GM18861 (cell line): ENCODE data around the gene MFSD1.
A peak's percentile ranks its signal among the peaks of the same experiment; 100 is the strongest.

Experiments used
- ATAC-seq: cut with Tn5 transposase; IDR thresholded peaks from one replicate; pipeline ENCODE4 v1.9.1; 2021; ENCODE audit not compliant: unreplicated experiment

Gene MFSD1

DNA sequence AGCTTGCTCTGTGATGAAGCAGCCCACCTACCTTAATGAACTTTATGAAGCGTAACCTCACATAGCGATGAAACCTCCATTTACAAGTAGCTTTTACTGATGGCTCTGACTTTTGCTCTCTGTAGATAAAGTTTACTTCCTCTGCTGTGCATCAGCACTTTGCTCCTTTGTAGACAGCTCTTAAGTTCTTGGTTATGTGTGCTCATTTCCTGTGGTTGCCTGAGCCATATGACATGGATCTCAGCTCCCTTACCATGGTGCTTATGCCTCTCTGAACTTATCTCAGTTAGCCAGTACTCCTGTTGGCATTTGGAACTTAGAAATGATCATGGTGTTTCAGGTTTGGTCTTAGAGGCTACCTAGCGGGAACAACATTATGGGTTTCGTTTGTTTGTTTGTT is 7.8 kb downstream of the MFSD1 start:
- no peak for ATAC-seq

DNA sequence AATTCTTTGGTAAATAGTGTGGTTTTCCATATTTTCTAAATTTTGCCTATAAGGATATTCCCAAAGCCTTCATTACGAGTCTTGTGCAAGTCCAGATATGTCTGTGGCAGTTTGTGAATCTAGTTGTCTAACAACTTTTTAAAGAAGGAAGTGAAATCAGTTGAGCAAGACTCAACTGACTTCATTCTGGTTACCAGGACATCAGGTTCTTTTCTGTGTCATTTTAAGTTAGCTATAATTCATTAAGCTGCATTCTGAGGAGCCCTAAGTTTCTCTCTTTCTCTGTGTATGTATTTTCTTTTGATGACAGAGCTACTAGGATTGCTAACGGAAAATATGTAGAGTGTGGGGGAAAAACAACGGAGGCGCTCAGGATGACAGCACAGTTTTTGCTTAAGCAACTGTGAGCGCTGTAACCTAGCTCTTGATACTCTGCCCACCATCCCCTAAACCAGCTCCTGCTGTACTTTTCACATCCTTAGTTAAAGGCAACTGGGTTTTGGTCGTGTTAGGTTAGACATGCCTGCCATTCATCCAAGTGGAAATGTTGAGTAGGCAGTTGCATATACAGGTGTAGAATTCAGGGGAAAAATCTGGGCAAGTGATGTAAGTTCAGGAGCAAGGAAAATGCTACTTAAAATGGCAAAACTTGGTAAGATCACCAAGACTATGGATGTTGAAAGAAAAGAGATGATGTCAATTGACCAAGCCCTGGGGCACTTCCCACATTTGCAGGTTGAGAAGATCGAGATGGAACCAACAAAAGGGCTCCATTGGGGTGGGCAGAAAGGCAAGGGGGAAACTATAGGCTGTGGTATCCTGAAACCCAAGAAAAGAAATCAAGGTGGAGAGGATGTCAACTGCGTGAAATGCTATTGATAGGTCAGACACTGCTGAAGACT is 9.2 kb downstream of the MFSD1 start:
- ATAC-seq: peak; percentile 57

DNA sequence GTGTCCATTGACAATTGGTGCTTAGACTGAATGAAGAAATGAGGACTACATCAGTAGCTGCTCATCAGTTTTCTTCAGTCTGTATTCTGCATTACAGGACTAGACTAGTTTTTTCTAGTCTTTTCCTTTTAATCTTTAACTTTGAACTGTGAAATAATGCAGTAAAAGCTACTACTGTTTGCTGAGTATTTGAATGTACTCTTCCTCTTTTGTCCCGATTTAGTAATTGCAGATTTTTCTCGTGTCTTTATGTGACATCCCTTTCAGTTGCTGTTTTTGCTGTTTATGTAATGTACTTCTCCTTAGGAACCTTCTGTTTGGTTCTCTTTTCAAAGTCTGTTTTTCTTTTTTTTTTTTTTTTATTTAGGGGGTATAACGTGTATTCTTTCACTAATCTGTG is 17.4 kb downstream of the MFSD1 start:
- ATAC-seq: no peak

- no peak for ATAC-seq
Observed at GRCh38 chr3:158820521-158820920, 18.7 kb downstream of the MFSD1 start.

- no peak for ATAC-seq
Observed at GRCh38 chr3:158821847-158822246, 20.0 kb downstream of the MFSD1 start.

GRCh38 chr3:158823426-158823825 is 21.6 kb downstream of the MFSD1 start:
- ATAC-seq: no peak

DNA sequence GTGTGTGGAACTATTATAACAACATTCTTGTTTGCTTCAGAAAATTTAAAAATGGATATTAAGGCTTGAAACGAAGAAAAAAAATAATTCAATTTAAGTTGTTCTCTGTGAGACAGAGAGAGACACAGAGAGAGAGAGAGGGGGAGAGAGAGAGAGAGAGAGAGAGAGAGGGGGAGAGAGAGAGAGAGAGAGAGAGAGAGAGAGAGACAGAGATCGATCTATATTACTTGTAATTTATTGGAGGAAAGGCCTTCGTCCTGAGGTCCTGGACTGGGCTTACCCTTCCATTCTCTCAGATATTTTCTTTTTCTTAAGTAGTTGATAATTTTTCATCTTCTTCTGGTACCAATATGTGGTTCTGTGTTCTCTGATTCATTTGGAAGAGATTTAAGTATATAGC is 25.9 kb downstream of the MFSD1 start:
- ATAC-seq: no peak

GRCh38 chr3:158830391-158830790 is 28.5 kb downstream of the MFSD1 start:
- no peak for ATAC-seq

DNA sequence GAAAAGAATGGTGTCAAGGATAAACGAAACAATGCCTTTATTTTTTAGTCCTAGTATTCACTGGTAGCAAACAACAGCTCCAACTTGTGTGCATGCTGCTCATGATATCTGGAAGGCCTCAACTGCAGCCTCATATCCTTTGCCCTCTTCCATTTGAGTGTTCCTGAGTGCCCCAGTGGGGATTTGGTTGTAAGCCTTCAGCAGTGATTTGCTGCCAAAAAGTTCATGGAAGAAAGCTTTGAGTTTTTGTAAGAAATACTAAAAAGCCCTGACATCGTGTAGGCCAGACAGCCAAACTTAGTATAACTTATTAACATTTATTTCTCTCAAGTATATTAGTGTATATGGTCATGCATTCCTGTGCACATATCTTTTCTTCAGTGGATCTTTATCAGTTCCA is 30.0 kb downstream of the MFSD1 start:
- no peak for ATAC-seq

GRCh38 chr3:158835631-158836030 is 33.8 kb downstream of the MFSD1 start:
- ATAC-seq: no peak

- ATAC-seq: no peak
Observed at GRCh38 chr3:158836312-158836711, 34.5 kb downstream of the MFSD1 start.

DNA sequence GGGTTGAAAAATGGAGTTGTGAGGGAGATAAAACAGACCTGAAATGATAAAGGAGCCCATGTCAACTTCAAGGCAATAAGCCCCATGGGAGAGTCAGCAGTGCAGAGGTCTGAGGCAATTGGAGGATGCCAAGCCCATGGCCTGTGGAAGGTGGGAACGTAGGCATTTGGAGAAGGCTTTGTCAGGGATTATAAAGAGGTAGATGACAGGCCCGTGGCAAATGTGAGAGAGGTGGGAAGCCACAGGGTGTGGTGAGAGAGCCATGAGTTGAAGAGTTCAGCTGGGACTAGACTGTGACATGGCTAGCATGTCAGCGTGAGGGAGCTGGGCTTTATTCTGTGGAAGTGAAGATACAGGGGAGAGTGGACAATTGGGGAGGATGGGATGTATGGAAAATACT is 35.4 kb downstream of the MFSD1 start:
- ATAC-seq: no peak

GRCh38 chr3:158839966-158840365 is 38.1 kb downstream of the MFSD1 start:
- no peak for ATAC-seq

DNA sequence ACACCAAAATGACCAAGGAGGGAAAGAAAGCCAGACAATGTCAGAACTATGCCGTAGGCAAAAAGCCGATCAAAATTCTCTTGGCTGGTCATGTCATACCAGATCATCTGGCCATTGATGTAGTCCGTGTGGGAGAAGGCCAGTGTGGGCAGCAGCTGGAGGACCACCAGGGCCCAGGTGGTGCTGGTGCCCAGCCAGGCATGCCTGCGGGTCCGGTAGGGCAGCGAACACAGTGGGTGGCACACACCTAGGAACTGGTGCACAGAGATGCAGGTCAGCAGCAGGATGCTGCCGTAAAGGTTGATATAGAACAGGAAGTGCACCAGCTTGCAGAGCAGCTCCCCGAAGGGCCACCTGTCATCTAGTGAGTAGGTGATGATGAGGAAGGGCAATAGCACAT is 39.5 kb downstream of the MFSD1 start:
- no peak for ATAC-seq

DNA sequence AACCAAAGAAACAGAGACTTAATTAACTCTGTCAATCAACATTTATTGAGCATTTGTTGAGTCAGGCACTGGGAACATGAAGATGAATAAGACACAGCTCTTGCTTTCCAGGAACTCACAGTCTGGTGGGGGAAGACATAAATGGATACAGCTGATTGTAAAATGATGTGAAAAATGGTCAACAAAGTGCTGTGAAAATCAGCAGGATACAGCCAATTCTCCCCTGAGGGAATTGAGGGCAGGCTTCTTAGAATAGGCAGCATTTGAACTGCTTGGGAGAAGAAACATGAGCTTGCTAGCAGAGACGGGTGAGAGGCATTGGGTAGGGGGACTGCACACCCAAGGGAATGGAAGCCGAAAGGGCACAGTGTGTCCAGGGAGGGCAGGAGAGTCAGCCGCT is 41.1 kb downstream of the MFSD1 start:
- ATAC-seq: no peak

- peak; percentile 51 for ATAC-seq
Observed at GRCh38 chr3:158845765-158846350, 44.0 kb downstream of the MFSD1 start.

DNA sequence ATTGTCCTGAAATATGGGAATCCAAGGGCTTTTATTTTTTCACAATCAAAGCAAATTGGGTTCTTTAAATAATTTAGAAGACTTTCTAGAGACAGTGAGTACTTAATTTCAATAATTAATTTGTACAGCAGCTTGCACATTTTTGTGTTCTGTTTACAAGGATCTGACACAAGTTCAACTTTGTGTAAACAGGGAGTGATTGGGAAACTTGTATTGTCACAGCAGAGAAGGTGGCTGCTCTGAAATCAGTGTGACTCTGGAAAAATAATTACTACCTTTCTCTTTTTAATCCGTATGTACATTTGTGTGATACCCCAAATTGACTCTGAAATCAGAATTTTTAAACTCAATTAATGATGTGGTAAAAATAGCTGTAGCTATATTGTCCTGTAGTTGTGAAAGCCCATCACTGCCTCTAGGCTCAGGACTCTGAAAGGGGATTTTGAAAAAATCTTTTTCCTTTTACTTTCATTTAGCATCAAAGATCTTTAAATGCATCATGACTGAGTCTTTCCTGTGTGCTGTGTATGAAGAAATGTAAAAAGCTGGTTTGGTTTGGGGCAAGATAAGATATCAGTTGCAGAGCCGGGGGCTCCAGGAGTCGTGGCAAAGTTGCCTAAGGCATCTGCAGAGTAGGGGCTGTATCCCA is 45.1 kb downstream of the MFSD1 start:
- peak; percentile 94 for ATAC-seq

DNA sequence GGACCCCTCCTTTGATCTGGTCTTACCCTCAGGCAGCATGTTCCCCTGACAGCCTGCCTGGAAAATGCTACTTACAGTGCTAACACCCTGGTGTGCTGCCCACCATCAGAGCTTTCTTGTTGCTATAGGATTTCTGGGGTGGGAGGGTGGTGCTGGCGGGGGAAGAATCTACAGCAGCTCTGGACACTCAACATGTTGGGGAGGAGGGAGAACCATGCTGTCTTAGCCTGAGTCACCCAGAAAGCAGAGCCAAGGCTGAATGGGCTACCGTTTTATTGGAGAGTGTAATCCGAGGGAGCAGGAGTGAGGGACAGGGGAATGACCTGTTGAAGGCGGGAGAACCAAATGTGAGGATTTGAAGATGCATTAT is 45.6 kb downstream of the MFSD1 start:
- no peak for ATAC-seq

- no peak for ATAC-seq
Observed at GRCh38 chr3:158847885-158848284, 46.0 kb downstream of the MFSD1 start.

DNA sequence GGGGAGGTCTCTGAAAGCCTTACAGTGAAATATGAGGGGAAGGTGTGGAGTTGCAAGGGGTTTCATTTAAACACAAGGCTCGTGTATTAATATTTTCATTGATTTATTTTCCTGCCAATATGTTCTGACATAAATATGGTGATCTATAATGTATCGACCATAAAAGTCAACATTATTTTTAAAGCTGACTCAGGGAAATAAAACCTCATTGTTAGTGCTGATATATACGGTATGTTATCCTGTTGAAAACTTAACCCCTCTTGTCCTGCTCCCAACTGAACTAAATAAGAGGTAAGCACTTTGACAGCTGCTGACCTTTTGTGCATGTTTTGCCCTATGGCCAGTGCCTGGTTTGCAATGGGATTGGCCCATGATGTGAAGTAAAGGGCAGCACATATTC is 47.9 kb downstream of the MFSD1 start:
- no peak for ATAC-seq

DNA sequence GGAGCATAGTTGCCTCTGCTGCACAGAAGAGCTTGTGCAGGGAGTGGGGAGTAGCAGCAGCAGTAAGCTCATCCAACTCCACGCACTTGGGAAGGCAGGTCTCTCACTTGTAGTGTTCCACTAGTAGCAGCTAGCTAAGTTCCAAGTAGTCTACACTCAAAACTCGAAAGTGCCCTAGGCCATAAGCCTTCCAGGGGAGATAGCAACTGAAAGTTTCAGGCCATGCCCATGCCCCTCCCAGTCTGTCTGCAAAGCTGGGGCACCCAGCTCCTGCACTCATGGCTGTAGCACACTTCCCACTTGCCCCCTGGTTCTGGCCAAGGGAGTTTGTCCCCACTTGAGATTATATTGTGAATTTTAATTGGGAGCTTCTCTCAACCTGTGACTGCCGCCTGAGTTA is 57.5 kb downstream of the MFSD1 start:
- ATAC-seq: no peak

GRCh38 chr3:158863247-158863646 is 61.4 kb downstream of the MFSD1 start:
- no peak for ATAC-seq
